Urothelium cell line (cell line): ENCODE data around the gene ABHD12.
"Not testable (repeated sequence)": the region's sequence is repeated elsewhere in the genome, so short reads cannot be mapped to it uniquely, and the experiment has no call there.

Source experiments
- DNase-seq: peaks from one replicate; pipeline ENCODE4 v3.0.0; 2011; ENCODE audit warnings: low spot score, mixed read lengths
- FAIRE-seq: peaks from 2 replicates; lab custom pipeline; 2011; peaks lifted over from hg19 to GRCh38; lab: Jason Lieb, UNC

Gene ABHD12

DNA sequence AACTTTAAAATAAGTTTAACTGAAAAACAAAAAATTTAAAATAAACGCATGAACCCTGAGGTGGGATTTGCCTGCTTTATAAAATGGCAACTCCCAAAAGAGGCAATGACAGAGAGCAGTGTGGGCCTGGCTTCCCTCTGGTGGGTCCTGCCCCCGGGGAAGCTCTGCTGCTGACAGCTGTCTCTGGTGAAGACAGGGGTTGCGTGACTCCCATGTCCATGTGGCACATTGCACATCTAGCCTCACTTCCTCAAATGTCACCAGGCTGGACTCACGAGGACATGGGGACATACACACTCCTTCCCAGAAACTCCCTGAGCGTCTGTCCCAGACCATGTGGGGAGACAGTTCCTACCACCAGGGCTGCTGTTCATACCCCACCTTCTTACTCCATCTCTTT lies 66.2 kb downstream of the ABHD12 start:
- no peak for FAIRE-seq
- no peak for DNase-seq

DNA sequence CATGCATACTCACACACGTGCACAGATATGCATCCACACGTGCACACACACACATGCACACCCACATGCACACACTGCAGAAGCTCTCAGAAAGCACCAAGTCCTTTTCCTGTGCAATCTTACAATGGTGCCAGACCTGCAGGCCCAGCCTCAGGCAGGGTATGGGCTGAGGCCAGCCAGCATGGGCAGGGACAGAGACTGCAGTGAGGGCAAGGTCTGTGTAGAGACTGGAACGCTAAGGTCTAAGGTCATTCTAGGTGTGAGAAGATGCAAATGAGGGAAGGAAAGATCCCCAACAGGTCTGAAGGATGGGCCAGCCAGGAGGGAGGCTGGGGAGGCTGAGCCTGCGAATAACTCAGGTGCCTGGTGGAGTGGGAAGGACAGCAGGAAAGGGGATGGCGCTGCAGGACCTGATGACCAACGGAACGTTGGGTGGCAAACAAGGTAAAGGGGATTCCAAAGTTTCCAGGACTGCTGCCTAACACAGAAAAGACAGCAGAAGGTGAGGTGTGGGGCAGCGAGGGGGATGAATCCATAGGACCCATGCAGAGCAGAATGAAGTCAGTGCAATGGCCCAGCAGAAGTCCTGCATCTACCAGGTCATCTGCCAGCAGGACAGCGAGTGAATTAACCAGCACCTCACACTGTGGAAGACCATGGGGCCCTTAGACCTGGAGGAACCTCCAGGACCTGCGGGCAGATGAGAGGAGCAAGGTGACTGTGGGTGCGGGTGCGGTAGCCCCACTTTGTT lies 67.0 kb downstream of the ABHD12 start:
- no peak for DNase-seq
- no peak for FAIRE-seq

DNA sequence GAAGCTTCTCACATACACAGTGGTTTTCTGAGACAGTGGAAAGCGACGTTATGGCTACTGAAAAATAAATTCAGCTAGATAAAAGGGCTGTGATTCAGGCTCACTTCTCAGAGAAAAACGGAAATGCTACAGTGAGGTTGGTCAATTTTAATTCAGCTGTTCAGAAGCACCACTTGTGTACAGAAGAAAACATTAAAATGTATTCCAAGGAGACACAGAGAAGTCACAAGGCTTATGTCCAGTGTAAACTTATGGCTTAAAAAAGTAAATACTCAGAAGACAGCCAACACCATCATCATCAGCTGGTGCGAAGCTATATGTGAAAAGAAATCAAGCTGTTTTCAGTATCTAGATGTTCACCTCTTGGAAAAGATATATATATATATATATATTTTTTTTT lies 68.6 kb downstream of the ABHD12 start:
- no peak for FAIRE-seq
- DNase-seq = no peak

DNA sequence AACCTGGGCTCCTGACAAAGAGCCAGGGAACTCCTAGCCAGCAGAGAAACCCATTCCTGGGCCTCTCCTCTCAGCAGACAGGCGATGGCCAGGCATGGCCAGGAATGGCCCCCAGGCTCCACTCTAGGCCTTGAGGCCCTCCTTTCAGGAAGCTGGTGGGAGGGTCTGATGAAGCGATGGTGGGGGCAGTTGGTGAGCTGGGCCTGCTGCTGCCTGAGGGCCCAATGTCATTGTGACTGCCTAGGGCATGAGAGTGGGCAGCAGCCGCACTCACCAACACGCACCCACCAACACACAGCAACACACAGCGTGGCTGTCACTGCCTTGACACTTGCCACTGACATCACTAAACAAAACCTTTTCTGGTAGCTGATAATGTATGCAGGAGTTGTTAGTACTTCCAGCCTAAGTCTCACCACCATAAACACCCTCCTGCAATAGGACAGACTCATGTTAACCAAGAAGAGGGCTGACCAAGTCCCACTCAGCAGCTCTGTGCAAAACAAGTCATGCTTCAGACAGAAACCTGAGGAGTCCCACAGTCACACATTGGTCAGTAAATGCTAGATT lies 69.3 kb downstream of the ABHD12 start:
- FAIRE-seq (no peak), DNase-seq (no peak)

DNA sequence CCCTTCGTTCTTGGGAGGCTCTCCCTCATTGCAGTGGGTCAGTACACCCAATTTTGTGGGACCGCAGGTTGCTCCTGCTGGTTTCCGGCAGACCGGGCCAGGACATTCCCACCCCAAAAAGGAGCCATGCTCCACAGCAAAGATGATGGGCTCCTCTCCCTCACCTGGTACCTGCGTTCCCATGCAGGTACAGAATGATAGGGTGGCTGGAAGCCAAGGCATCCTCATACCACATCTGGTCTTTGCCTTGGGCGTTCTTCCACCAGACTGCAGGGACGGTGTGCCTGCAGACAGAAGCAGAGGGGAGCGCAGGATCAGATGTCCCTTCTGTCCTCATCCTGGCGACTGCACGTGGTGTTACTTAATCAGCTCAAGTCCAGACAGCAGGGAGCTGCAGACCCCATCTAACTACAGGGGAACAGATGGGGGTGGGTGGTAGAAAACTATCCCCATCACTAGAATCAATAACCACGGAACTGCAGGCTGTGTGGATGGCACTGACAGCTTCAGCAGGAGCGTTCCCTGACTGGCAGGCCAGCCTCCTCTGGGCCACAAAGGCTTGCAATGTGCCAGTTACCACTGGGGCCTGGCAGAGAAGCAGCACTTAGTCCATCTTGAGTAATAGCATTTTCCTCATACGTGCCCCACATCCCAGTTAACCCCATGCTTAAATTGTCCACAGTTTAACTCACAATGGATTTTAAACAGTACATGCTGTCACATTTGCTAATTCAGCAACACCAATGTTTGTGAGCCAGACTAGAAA lies 70.4 kb downstream of the ABHD12 start:
- FAIRE-seq (no peak), DNase-seq (no peak)

DNA sequence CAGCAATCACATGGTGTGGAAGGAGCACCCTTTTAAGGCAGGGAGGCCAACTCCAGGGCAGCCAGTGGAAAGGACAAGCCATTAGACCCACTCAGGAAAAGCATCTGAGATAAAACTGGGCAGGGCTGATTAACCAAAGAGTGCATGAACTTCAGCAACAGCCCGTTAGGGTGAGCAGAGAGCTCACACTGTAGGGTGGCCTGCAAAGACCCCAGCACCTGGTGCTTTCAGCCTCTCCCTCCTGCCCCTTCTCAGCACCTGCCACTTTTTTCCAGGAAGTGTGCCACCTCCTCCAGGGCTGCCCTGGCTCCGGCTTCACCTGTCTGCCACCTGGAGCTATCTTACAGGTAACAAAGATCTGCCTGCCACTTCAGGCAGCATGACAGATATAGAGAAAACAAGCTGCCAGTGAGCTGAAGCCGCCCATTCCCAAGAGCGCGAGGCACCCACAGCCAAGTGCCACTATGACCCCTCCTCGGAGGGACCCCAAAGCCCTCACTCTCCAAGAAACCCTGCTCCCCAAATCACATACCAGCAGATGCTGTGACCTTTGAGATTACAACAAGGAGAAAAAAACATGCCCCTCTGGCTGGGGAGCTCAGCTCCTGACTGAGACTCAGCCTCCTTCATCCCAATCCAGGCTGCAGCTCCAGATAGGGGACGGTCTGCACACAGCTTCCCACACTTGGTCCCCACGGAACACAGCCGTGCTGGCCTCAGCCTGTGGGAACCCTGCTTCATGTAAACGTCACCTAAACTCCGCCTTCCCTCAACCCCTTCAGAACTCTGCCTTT lies 71.2 kb downstream of the ABHD12 start:
- no peak for DNase-seq
- no peak for FAIRE-seq

DNA sequence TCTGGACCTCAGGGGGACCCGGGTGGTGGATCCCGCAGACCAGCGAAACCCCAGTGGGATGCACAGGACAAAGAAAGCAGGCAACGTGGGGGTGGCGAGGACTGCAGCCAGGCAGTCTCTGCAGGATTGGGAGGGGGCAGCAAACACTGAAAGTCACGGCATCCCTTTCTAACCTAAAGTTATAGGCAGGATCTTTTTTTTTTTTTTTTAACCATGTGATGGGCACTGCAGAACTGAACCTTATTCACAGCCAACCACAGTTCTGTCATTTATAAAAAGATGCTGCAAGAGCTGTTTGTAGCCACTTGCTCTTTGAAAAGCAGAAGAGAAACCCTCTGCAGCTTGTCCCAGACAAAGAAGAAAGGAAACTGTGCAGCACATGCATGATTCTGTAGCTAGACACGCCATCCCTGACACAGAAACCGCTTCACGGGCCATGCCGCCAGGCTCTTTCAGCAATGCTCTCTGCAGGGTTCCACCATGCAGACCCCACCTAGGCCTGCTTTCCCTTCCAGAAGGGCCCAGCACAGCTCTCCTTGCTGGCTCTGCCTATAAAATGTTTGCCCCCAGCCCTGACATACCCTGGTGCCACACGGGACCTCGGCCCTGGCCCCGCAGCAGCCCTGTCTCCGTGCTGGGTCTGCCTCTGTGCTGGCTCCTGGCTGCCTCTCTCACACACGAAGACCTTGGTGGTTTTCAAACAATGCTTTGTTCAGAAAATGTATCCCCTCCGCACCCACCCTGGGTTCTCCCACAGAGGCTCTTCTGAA lies 72.0 kb downstream of the ABHD12 start:
- no peak for DNase-seq
- FAIRE-seq = no peak

DNA sequence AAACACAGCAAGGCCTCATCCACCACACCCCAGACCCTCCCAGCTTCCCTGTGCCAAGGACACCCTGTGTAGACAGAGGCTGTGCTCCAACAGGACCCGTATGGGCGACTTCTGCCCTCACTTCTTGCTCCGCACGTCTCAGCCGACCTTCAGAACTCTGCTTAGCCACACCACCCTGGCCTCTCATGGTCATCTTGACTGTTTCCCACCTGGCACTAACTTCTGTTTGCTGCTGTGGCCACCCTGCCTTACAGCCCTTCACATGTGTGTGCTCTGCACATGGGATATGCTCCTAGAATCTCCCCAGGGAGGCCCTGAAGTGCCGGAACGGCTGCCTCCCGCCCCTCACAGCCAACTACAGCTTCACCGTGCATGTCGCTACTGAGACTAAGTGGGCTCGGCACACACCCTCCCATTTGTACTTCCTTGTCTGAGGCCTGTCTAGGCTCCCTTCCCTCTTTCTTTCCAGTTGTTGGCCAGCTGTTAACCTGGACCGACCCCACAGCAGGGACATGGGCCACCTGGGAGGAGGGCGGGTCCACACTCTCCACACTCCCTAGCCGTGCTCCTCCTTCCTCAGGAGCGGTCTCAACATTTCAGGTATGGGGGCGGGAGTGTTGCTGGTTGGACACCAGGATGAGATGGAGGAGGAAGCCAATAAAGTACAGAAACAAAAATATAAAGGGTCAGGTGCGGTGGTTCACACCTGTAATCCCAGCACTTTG lies 73.1 kb downstream of the ABHD12 start:
- FAIRE-seq = peak; percentile 5
- no peak for DNase-seq

DNA sequence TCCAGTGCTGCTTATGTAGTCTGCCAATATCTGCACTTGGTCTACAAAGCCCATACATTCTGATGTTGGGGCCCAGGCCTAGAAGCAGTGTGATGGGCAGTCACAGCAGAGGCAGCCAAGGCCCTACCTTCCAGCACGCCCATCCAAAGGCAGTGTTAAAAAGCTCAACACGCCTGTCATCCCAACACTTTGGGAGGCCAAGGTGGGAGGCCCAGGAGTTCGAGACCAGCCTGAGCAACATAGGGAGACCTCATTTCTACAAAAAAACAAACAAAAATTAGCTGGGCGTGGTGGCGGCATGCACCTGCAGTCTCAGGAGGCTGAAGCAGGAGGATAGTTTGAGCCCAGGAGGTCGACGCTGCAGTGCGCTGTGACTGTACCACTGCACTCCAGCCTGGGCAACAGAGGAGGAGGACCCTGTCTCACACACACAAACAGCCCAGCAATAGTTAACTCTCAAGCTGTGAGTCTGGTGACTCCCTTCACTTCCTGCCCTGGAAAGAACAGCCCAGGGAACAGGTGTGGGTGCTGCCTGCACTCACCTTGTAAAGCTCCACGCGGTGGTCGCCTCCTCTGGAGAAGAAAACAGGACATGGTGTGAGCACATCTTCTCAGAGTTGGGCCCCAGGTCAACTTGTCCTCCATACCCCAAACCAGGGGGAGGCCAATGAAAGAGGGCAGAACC lies 74.0 kb downstream of the ABHD12 start:
- FAIRE-seq (no peak), DNase-seq (no peak)

DNA sequence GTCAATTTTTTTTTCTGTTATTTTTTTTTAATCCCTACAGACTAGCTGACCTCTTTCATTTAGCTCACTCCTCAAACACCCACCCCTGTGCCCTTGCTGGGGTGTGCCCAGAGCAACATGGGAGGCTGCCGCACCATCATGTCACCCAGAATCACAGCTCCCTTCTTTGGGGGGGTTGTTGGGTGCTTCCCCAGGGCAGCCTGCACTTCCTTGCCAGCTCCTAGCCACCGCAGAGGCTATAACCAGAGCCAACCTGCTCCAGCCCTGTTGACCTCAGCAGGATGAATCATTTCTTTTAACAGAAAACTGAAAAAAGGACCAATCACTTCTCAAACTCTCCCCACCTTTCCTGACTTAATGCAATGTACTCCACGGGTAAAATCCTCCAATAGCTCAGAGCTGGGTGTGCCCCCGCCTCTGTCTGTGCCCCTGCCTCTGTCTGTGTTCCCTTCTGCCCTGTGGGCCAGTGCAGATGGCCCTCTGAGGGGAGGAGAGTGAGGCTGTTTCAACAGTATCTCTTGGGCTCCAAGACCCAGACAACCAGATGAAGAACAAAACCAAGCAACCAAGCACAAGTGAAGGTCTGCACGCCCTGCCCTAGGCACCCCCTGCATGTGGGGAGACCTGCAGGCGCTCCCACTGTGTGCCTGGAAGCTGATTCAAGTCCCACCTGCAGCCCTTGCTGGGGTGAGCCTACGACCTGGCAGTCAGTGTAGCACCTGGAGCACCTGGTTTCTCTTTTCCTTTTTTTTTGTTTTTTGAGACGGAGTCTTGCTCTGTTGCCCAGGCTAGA lies 75.0 kb downstream of the ABHD12 start:
- peak; percentile 60 for DNase-seq
- no peak for FAIRE-seq

DNA sequence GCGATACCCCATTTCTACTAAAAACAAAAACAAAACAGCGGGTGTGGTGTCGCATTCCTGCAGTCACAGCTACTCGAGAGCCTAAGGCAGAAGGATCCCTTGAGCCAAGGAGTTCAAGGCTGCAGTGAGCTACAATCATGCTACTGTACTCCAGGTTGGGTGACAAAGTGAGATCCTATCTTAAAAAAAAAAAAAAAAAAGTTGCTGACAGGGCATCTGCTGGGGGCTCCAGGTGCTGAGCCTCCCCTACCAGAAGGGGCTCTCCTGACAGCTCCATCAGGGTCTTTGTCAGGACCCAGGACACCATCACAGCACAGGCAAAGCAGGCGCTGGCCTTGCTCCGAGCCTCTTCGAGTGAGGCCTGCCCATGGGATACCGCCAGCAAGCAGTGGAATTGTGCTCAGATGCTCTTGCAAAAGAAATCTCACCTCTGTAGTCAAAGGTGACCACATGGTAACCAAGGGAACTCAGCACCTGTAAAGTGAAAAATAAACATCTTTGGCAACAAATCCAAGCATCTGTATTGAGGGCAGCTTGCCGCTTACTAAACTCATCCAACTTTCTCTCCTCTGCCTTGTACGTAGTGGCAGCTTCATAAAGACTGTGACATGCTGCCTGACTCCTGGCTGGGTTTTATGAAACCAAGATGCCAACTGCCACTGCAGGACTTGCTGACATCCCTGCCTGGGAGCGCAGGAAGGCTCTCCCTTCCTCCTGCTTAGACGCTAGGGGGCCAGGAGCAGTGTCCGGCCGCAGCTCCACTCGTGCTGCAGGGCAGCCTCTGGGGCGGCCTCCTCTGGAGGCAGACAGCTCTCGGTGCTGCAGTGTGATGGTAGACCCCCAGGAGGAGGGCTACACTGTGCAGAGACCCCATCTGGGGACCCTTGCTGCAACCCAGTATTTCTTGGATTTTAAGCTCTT lies 75.9 kb downstream of the ABHD12 start:
- no peak for FAIRE-seq
- DNase-seq = no peak

DNA sequence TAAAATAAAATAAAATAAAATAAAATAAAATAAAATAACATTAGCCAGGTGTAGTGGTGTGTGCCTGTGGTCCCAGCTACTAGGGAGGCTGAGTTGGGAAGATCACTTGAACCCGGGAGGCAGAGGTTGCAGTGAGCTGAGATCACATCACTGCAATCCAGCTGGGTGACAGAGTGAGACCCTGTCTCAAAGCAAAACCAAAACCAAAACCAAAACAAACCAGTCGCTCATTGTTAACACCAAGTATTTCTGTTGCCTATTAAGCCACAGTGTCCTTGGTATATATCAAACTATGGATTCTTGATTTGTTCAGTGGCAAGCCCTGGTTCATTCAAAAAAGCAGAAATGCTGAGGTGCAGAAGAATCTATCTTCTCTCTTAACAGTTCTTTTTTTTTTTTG lies 77.0 kb downstream of the ABHD12 start:
- FAIRE-seq (no peak), DNase-seq (no peak)

DNA sequence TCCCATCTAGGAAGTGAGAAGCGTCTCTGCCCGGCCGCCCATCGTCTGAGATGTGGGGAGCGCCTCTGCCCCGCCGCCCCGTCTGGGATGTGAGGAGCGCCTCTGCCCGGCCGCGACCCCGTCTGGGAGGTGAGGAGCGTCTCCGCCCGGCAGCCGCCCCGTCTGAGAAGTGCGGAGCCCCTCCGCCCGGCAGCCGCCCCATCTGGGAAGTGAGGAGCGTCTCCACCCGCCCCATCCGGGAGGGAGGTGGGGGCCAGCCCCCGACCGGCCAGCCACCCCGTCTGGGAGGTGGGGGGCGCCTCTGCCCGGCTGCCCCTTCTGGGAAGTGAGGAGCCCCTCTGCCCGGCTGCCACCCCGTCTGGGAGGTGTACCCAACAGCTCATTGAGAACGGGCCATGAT lies 77.9 kb downstream of the ABHD12 start:
- DNase-seq, FAIRE-seq: not testable (repeated sequence)

DNA sequence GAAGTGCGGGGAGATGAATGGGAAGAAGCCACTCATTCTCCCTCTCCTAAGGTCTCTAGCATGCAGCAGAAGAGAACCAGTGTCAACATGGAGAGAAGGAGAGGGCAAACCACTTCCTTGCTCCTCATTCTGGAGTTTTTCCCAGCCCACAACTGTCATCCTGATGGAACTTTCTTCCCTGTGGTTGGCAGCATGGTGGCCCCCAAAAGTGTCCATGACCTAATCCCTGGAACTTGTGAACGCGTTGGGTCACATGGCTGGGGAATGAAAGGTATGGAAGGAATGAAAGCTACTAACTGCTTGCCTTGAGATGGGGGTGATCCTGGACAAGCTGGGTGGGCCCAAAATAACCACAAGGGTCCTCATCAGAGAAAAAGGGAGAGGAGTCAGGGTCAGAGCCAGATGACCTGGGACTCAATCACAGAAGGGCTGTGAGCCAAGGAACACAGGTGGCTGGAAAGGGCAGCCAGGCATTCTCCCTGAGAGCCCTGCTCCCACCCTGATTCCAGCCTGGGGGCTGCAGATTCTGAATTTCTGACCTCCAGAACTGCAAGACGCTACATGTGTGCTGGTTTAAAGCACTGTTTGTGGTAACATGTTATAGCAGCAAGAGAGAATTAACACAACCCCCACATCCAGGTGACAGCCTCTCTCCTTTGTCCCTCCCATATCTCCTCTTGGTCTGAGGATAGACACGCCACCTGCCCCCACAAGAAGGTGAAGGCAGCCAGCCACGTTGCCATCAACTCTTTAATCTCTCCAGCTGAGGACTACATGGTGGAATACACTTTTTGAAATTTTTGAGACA lies 79.5 kb downstream of the ABHD12 start:
- DNase-seq (peak; percentile 54), FAIRE-seq (peak; percentile 68)

DNA sequence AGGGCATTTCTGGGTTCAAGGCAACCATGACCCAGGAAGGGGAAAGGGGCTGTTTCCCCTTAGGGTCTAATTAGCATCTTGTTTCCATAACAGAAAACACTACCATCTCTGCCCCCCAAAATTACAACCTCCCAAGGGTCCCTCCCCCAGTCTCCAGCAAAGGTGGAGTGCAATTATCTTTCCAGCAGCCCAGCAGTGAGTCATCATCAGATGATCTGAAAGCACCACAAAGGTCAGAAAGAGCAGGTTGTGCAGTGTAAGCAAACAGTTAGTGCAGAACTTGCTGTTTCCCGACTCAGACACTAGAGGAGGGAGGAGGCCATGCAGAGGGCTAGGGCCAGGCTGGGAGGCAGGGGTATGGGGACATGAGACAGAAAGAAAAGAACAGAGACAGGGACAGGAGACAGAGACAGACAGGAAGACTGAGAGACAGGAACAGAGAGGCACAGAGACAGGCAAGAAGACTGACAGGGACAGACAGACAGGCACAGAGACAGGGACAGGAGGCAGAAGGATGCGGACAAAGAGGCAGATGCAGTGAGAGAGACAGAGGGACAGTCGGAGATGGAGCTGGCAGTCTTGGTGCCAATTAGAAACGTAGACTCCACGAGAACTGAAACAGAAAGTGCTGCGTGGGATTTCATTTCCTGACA lies 80.2 kb downstream of the ABHD12 start:
- peak; percentile 94 for FAIRE-seq
- peak; percentile 87 for DNase-seq
